Stimulated activated naive B cell treated with anti-CD40 and anti-IgM and Interleukin-4, amounts not matched to agents 10 μg/mL and 1 μg/mL and 100 μg/mL, for 72 hours (primary cell): ENCODE data around the gene PRUNE2.

Experiments used
- ATAC-seq, 2 donors: fragments of 150-1000 bp; cut with Tn5 transposase; replicated peaks; 2 replicates each; pipeline ENCODE4 v1.10.0; 2021; ENCODE audit warnings: moderate library complexity in 1 of 2
- DNase-seq: peaks from one replicate; pipeline ENCODE4 v3.0.0; 2021
- H3K27ac Mint-ChIP-seq: one replicate; pipeline ENCODE4 v1.8.0; 2022; ENCODE audit warnings: mild to moderate bottlenecking, mixed read lengths
- H3K27me3 Mint-ChIP-seq, 2 donors: one replicate each; pipeline ENCODE4 v1.8.0; 2022; ENCODE audit warnings: mixed read lengths in 2 of 2
- H3K36me3 Mint-ChIP-seq, 2 donors: one replicate each; pipeline ENCODE4 v1.8.0; 2022; ENCODE audit warnings: mixed read lengths in 2 of 2, mild to moderate bottlenecking in 1 of 2
- H3K4me1 Mint-ChIP-seq, 2 donors: one replicate each; pipeline ENCODE4 v1.8.0; 2022; ENCODE audit warnings: mixed read lengths in 2 of 2, mild to moderate bottlenecking in 1 of 2
- H3K4me3 Mint-ChIP-seq, 2 donors: one replicate each; pipeline ENCODE4 v1.8.0; 2022; ENCODE audit warnings: mild to moderate bottlenecking in 2 of 2, mixed read lengths in 2 of 2, moderate library complexity in 1 of 2
- H3K9me3 Mint-ChIP-seq, 2 donors: one replicate each; pipeline ENCODE4 v1.8.0; 2022; ENCODE audit warnings: mixed read lengths in 2 of 2, mild to moderate bottlenecking in 1 of 2

The PRUNE2 gene

DNA sequence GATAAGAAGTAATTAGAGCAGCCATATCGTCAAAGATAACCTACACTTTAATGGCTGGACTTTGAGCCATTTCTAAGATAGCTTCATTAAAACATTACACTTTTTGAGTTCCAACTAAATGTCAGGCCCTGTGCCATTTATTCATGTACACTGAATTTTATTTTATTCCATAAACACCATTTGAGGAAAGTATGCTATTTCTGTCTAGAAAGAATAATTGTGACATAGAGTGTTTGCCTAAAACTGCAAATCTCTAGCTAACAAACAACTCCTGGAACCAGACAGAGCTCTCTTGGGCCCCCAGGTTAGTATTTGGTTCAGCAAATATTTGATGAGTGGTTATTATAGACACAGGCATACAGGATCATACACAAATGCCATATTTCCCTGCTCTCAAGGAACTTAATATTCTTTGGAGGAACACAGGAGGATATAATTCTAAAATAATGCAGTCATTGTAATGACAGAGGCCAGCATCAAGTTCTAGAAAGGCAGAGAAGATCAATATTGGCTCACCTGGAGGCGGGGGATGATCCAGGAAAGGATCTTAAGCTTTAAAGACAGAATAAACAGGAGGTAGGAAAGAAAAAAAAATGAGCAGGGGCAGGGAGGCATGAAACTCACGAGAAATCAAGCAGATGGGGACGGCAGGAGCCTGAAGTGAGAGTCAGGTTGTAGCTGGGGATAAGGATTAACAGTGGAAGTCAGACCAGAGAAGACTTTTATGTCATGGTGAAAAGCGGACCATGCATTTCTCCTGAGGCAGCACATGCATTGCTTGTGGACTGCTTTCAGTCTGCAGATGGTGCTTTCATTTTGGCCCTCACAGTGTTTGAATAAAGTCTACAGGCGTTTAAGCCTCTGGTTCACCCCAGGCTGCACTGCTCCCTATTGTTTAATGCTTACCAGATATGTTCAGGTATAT lies 319.3 kb downstream of the PRUNE2 start:
- DNase-seq (no peak), ATAC-seq (no peak)
- Mint-ChIP-seq H3K9me3 (no peaks in the 10 kb centered on the region), H3K36me3 (peaks cover 0 to 13% of the 10 kb centered on the region in 2 donors), H3K27ac (no peak overlapping the region), H3K27me3 (peaks cover 0 to 1% of the 10 kb centered on the region in 2 donors), H3K4me3 (no peak overlapping the region), H3K4me1 (peaks cover 3 to 24% of the 10 kb centered on the region in 2 donors)

DNA sequence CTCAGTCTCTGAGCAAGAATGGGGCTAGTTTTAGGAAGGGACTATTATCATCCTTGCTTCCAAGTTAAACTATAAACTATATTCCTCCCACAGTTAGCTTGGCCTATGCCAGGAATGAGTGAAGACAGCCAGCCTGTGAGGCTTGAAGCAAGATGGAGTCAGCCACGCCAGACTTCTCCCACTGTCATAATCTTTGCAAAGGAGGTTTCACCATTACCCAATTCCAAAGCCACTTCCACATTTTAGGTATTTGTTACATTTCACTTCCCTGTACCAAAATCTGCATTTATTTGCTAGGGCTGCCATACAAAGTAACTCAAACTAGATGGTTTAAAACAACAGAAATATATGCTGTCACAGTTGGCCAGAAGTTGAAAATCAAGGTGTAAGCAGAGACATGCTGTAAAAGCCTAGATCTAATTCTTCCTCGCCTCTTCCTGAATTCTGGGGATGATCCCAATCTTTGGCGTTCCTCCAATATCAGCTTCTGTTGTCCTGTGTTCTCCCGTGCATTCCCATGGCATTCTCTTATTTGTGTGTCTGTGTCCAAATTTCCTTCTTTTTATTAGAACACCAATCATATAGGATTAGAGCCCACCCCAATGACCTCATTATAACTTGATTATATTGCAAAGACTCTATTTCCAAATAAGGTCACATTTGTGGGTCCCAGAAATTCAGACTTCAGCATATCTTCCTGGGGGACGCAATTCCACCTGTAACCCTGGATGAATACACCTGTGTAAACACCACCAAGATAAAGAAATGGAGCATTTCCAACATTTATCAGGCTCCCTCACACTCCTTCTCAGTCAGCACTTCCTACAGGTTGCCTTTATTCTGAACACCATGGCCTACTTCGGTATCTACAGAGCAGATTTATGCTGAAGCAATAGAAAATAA lies 320.2 kb downstream of the PRUNE2 start:
- H3K27ac Mint-ChIP-seq = no peak overlapping the region
- H3K36me3 Mint-ChIP-seq = peaks cover 0 to 12% of the 10 kb centered on the region in 2 donors
- no peaks in the 10 kb centered on the region for H3K9me3 Mint-ChIP-seq
- ATAC-seq (peak; percentile 41 to 52), DNase-seq (no peak)
- no peak overlapping the region for H3K4me3 Mint-ChIP-seq
- H3K27me3 Mint-ChIP-seq = peaks cover 0 to 4% of the 10 kb centered on the region in 2 donors
- H3K4me1 Mint-ChIP-seq = peaks cover 6 to 29% of the 10 kb centered on the region in 2 donors

DNA sequence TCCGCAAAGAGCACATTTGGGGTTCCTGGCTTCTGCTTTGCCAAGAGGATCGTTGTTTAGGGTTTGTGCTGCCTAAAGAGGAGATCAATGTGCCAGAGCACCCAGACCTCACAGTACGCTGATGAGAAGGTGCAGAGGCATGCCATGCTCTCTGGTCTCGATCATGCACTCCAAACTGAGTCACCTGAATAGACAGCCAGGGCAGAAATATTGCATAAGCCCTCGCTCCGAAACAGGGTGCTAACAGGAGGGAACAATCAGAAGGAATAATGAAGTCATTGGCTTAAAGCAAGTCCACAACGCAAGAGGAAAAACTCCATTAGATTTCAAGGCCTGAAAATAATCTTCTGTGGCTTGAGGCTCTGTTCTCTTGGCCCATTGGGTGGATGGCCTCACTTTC lies 322.7 kb downstream of the PRUNE2 start:
- Mint-ChIP-seq H3K36me3 (peaks cover 4 to 8% of the 10 kb centered on the region in 2 donors), H3K9me3 (no peaks in the 10 kb centered on the region), H3K27ac (no peak overlapping the region), H3K27me3 (peaks cover 0 to 4% of the 10 kb centered on the region in 2 donors), H3K4me1 (peaks cover 16 to 47% of the 10 kb centered on the region in 2 donors), H3K4me3 (no peak overlapping the region)
- ATAC-seq (no peak), DNase-seq (no peak)

DNA sequence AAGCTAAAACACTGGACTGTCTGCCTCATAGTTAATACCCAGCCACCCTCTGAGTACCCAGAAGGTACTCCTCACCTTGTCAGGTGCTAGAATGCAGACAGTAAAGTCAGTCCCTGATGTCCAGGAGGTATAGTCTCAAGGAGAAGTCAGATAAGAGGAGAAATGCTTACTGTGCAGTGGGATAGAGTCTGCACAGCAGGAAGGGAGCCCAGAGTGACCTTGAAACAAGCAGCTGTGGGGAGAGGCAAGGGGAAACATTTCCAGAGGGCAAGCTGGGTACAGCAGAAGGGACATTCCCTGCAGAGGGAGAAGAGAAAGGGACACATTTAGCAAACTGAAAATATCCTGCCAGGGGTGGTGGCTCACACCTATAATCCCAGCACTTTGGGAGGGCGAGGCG lies 324.2 kb downstream of the PRUNE2 start:
- Mint-ChIP-seq H3K4me1 (peaks cover 21 to 52% of the 10 kb centered on the region in 2 donors), H3K27me3 (peaks cover 0 to 4% of the 10 kb centered on the region in 2 donors), H3K4me3 (no peak overlapping the region), H3K9me3 (no peaks in the 10 kb centered on the region), H3K36me3 (peaks cover 4 to 8% of the 10 kb centered on the region in 2 donors), H3K27ac (peak overlapping the region; percentile 22)
- DNase-seq (no peak), ATAC-seq (no peak)

DNA sequence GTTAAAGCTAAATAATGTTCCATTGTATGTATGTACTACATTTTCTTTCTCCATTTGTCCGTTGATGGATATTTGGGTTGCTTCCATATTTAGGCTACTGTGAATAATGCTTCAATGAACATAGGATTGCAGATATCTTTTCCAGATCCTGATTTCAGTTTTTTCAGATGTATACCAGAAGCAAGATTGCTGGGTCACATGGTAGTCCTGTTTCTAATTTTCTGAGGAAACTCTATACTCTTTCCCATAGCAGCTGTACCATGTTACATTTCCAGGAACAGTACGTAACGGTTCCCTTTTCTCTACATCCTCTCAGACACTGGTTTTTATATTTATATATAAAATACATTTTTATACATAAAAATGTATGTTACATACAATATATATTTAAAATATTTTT lies 325.1 kb downstream of the PRUNE2 start:
- Mint-ChIP-seq H3K36me3 (peaks cover 4 to 8% of the 10 kb centered on the region in 2 donors), H3K27ac (no peak overlapping the region), H3K4me3 (no peak overlapping the region), H3K27me3 (peaks cover 0 to 4% of the 10 kb centered on the region in 2 donors), H3K4me1 (peaks cover 26 to 50% of the 10 kb centered on the region in 2 donors), H3K9me3 (no peaks in the 10 kb centered on the region)
- ATAC-seq (no peak), DNase-seq (no peak)

DNA sequence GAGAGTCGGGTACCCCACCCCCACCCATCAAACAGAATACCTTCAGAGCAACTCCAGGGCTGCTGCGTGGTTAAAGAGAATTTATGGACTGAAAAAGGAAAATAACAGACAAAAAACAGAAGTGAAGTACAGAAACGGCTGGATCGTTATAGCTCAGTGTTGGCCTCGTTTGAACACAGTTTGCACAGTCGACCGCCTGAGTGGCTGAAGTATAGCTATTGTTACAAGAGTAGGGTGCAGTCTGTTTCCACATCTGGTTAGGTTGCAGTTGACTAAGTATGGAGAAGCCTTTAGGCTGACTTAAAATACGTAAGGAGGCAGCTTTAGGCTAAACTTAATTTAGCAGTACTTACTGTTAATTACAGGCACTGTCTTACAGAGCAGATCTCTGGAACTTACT lies 325.7 kb downstream of the PRUNE2 start:
- H3K36me3 Mint-ChIP-seq = peaks cover 4 to 8% of the 10 kb centered on the region in 2 donors
- DNase-seq = no peak
- peak; percentile 17 to 25 for ATAC-seq
- peaks cover 29 to 50% of the 10 kb centered on the region in 2 donors for H3K4me1 Mint-ChIP-seq
- no peaks in the 10 kb centered on the region for H3K9me3 Mint-ChIP-seq
- peaks cover 0 to 4% of the 10 kb centered on the region in 2 donors for H3K27me3 Mint-ChIP-seq
- H3K27ac Mint-ChIP-seq = no peak overlapping the region
- H3K4me3 Mint-ChIP-seq = no peak overlapping the region

DNA sequence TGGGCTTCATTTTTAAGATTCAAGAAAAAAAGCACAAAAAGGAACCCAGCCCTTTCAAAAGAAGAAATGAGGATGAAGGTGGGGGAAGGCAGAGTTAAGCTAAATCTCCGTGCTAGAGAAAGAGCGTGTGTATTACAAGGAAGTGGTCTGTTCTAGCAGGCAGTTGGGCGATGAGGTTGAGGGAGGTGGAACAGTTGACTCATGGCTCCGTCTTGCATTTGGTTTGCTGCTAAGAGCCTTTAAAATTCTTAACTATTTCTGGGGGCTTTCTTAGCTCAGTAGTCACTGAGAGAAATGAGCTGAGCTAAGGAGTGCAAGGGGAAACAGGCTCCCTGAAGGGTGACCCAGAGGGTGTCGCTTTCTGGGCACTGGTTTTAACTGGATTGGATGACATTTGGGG lies 329.6 kb downstream of the PRUNE2 start:
- ATAC-seq (peak; percentile 94 to 96), DNase-seq (peak; percentile 83)
- peak overlapping the region; percentile 1 to 16 for H3K4me3 Mint-ChIP-seq
- no peaks in the 10 kb centered on the region for H3K9me3 Mint-ChIP-seq
- H3K36me3 Mint-ChIP-seq = peaks cover 9% of the 10 kb centered on the region in 2 donors
- H3K27me3 Mint-ChIP-seq = peaks cover 0 to 5% of the 10 kb centered on the region in 2 donors
- H3K4me1 Mint-ChIP-seq = peaks cover 39 to 74% of the 10 kb centered on the region in 2 donors
- H3K27ac Mint-ChIP-seq = peak overlapping the region; percentile 27

DNA sequence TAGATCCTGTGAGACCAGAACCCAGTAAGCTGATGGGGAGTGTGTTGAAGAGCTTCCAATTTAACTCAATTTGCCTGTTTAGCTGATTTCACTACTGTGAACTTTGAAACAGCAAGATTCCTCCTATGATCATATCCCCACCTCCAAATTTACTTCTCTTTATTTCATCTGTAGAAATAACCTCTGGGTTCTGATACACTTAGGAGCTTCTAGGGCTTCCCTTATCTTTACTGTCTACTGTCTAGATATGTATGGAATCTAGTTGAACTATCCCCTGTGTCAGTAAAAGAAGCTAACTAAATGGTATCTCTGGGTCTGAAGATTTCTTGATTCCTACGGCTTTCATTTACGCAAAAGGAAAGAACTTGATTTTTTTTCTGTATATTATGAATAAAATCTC lies 330.2 kb downstream of the PRUNE2 start:
- H3K9me3 Mint-ChIP-seq = no peaks in the 10 kb centered on the region
- H3K27me3 Mint-ChIP-seq = peaks cover 0 to 5% of the 10 kb centered on the region in 2 donors
- peak overlapping the region; percentile 27 for H3K27ac Mint-ChIP-seq
- DNase-seq = no peak
- H3K36me3 Mint-ChIP-seq = peaks cover 9 to 13% of the 10 kb centered on the region in 2 donors
- H3K4me3 Mint-ChIP-seq = no peak overlapping the region
- no peak for ATAC-seq
- peaks cover 39 to 72% of the 10 kb centered on the region in 2 donors for H3K4me1 Mint-ChIP-seq

DNA sequence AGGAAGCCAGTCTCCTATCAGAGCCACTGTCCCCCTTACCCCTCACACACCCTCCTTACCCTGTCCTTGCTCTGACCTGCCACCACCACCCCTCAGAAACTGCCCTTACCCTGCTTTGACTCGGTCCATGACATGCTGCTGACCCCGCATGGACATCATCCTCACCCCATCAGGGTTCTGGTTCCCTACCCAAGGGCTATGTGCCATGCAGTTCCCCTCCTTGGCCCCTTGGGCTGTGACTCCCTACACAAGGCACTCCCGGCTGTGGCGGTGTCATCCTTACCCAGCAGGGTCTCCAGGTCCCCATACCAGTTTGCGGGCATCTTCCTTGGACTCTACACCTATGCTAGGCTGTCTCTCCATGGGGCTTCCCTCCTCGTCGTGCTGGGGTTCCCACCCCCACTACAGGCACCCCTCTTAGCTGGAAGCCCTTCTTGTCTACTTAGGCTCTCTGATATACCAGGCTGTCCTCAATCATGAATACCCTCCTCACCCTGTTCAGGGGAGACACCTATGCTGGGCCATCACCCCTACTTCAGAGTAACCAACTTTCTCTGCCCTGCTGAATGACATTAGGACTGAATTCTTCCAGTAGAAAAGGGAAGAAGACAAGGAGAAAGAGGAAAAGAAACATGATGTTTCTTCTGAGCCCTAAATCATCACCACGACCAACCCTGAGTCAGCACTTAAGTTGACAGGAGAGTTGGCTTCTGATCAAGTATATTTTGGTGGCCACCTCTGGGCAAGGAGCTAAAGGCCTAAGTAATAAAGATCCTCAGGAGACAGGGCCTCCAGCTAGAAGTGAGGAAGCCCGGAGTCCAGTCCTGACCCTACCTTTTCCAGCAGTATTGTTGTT lies 331.8 kb downstream of the PRUNE2 start:
- DNase-seq = no peak
- Mint-ChIP-seq H3K27ac (no peak overlapping the region), H3K4me3 (peak overlapping the region in 1 of 2 donors; percentile 17), H3K36me3 (peaks cover 21 to 24% of the 10 kb centered on the region in 2 donors), H3K27me3 (peaks cover 0 to 5% of the 10 kb centered on the region in 2 donors), H3K9me3 (peaks cover 0 to 6% of the 10 kb centered on the region in 2 donors), H3K4me1 (peaks cover 40 to 77% of the 10 kb centered on the region in 2 donors)
- ATAC-seq = no peak

DNA sequence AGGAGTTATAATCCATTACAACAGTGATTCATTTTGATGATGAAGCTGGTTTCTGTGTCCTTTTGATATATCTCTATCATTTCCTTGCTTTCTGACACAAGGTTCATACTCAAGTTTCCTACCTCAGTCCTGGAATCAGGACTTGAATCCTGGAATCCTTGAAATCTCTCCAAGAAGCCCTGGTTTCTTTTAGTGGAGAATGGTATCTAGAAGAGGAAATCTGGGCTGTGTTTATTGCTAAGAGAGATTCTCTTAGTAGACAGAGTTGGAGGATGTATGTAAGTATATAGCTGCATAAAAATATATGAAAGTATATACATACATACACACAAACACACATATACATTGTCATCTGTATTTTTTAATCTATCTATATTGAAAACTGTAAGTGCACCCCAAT lies 332.5 kb downstream of the PRUNE2 start:
- H3K27me3 Mint-ChIP-seq = peaks cover 0 to 5% of the 10 kb centered on the region in 2 donors
- no peak overlapping the region for H3K4me3 Mint-ChIP-seq
- ATAC-seq = no peak
- DNase-seq = no peak
- H3K27ac Mint-ChIP-seq = no peak overlapping the region
- peaks cover 0 to 6% of the 10 kb centered on the region in 2 donors for H3K9me3 Mint-ChIP-seq
- peaks cover 20 to 28% of the 10 kb centered on the region in 2 donors for H3K36me3 Mint-ChIP-seq
- peaks cover 38 to 78% of the 10 kb centered on the region in 2 donors for H3K4me1 Mint-ChIP-seq

DNA sequence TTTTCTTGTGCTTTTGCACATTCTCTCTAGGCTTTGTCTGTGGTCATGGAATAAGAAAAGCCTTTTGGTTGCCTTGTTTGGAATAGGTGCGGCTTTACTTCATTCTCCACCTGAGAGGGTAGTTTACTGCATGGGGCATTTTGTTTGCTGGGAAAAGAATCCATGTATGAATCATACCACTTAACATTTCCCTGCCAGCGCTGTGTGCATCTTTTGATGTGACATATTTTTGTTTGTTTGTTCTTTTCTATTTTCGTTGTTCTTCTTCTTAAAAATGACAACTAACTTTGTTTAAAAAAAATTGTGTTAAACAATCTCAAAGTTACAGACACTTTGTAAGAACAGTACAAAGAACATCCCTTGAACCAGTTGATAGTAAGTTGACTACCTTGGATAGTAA lies 333.8 kb downstream of the PRUNE2 start:
- Mint-ChIP-seq H3K4me3 (peak overlapping the region; percentile 63 to 81), H3K9me3 (peaks cover 0 to 8% of the 10 kb centered on the region in 2 donors), H3K27ac (no peak overlapping the region), H3K36me3 (peaks cover 23 to 28% of the 10 kb centered on the region in 2 donors), H3K4me1 (peaks cover 37 to 76% of the 10 kb centered on the region in 2 donors), H3K27me3 (peaks cover 0 to 5% of the 10 kb centered on the region in 2 donors)
- no peak for ATAC-seq
- no peak for DNase-seq

DNA sequence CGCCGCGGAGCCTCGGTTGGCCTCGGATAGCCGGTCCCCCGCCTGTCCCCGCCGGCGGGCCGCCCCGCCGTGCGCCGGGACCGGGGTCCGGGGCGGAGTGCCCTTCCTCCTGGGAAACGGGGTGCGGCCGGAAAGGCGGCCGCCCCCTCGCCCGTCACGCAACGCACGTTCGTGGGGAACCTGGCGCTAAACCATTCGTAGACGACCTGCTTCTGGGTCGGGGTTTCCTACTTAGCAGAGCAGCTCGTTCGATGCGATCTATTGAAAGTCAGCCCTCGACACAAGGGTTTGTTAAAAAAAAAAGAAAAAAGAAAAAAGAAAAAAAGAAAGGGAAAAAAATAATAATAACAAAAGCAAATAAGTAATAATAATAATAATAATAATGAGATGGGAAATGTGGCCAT lies 334.2 kb downstream of the PRUNE2 start:
- ATAC-seq = no peak
- peaks cover 0 to 8% of the 10 kb centered on the region in 2 donors for H3K9me3 Mint-ChIP-seq
- no peak for DNase-seq
- H3K27me3 Mint-ChIP-seq = peaks cover 0 to 5% of the 10 kb centered on the region in 2 donors
- H3K36me3 Mint-ChIP-seq = peaks cover 23 to 28% of the 10 kb centered on the region in 2 donors
- H3K27ac Mint-ChIP-seq = peak overlapping the region; percentile 70
- H3K4me3 Mint-ChIP-seq = peak overlapping the region; percentile 63 to 81
- H3K4me1 Mint-ChIP-seq = peaks cover 36 to 73% of the 10 kb centered on the region in 2 donors

DNA sequence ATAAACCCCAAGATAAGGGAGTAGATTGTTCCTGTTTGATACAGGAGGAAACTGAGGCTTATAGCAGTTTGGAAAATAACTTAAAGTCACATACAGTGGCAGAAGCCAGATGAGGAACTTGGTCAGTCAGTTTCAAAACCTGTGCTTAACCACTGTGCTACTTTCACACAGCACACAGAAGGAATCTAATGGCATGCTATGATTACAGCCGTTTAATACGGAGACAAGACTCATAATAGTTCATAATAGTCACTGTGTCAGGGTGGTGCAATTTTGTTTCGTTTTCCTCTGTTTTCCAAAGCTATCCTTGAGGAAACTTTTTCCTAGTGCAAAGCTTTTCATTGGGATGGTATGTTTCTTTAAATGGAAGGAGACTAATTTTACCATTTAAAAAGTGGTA lies 334.6 kb downstream of the PRUNE2 start:
- Mint-ChIP-seq H3K36me3 (peaks cover 23 to 31% of the 10 kb centered on the region in 2 donors), H3K27me3 (peaks cover 0 to 5% of the 10 kb centered on the region in 2 donors), H3K4me1 (peaks cover 36 to 77% of the 10 kb centered on the region in 2 donors), H3K27ac (peak overlapping the region; percentile 54), H3K4me3 (peak overlapping the region; percentile 74 to 81), H3K9me3 (peaks cover 0 to 8% of the 10 kb centered on the region in 2 donors)
- DNase-seq = peak; percentile 24
- peak; percentile 94 for ATAC-seq
